ENCODE data around the gene SEMA5A. TPM values are rescaled to one million over a fixed set of nuclear protein-coding genes. Genes with fewer than 3 reads are reported as not detected.

The SEMA5A gene
- total and polyA plus RNA-seq, 2 donors (not counting 1 experiment from before 2014, with no cell fraction given): not detected

GRCh38 chr5:9104571-9105339 lies 441.1 kb downstream of the SEMA5A start:
- H3K4me1 Mint-ChIP-seq: no peaks in the 10 kb centered on the region
- H3K9ac ChIP-seq (ENCODE audit: low read length): no peak overlapping the region
- no peaks in the 10 kb centered on the region for H3K79me2 ChIP-seq (ENCODE audit: control insufficient read depth, insufficient read depth, low read length)
- no peak overlapping the region for H3K27ac ChIP-seq (ENCODE audit: low read length in 2 of 2)
- H3K9me3 ChIP-seq (ENCODE audit: control extremely low read depth in 1 of 3, control insufficient read depth in 2 of 3, insufficient read depth in 1 of 3, low read length in 2 of 3): peaks cover 0 to 3% (median 0%) of the 10 kb centered on the region in 3 donors
- H3K4me2 ChIP-seq (replicated peaks; ENCODE audit: low read depth, low read length, poor library complexity, severe bottlenecking): no peak overlapping the region
- no peaks in the 10 kb centered on the region for H3K27me3 Mint-ChIP-seq
- no peak for DNase-seq
- WGBS (ENCODE audit: insufficient coverage): 67% methylated on average over 1 of the region's 3 CpGs
- TF ChIP-seq EZH2 (IDR thresholded peaks at IDR 0.05; ENCODE audit: borderline replicate concordance, insufficient read depth, low read depth, low read length, poor library complexity, severe bottlenecking) (no peak), CTCF (IDR thresholded peaks at IDR 0.05) (no peak)
- intact Hi-C loops (cut with micrococcal nuclease): no loop called here
- H4K20me1 ChIP-seq (ENCODE audit: control insufficient read depth, insufficient read depth, low read length, poor library complexity, severe bottlenecking): no peaks in the 10 kb centered on the region
- POLR2A ChIA-PET: no interaction called here
- no peaks in the 10 kb centered on the region for H3K27me3 ChIP-seq (replicated peaks in 1 of 4; ENCODE audit: control extremely low read depth in 1 of 4, control insufficient read depth in 3 of 4, insufficient read depth in 4 of 4, low read length in 3 of 4)
- CTCF ChIA-PET: no interaction called here
- H3K4me1 ChIP-seq (ENCODE audit: control insufficient read depth in 2 of 2, insufficient read depth in 2 of 2, low read length in 2 of 2): no peaks in the 10 kb centered on the region
- no peak overlapping the region for H3K27ac Mint-ChIP-seq
- no peaks in the 10 kb centered on the region for H3K36me3 ChIP-seq (replicated peaks in 1 of 2; ENCODE audit: control extremely low read depth in 1 of 2, control insufficient read depth in 1 of 2, extremely low read depth in 1 of 2, insufficient read depth in 2 of 2, low read length in 1 of 2)
- no peaks in the 10 kb centered on the region for H3K9me3 Mint-ChIP-seq (ENCODE audit: insufficient read depth)
- no peak for ATAC-seq (ENCODE audit: low read depth)
- H3K4me3 ChIP-seq (ENCODE audit: control extremely low read depth in 1 of 5, extremely low read depth in 1 of 5, insufficient read depth in 1 of 5, low read depth in 2 of 5, low read length in 4 of 5): no peak overlapping the region
- no peak overlapping the region for H3K4me3 Mint-ChIP-seq
- no peak overlapping the region for H2AFZ ChIP-seq (ENCODE audit: insufficient read depth, low read depth, low read length, poor library complexity, severe bottlenecking)

- no peak overlapping the region for H3K27ac Mint-ChIP-seq
- ChIA-PET CTCF (no interaction called here), POLR2A (no interaction called here)
- Histone ChIP-seq H3K9me3 (ENCODE audit: control extremely low read depth in 1 of 3, control insufficient read depth in 2 of 3, insufficient read depth in 1 of 3, low read length in 2 of 3) (peaks cover 0 to 3% (median 0%) of the 10 kb centered on the region in 3 donors), H3K9ac (ENCODE audit: low read length) (no peak overlapping the region), H3K4me3 (ENCODE audit: control extremely low read depth in 1 of 5, extremely low read depth in 1 of 5, insufficient read depth in 1 of 5, low read depth in 2 of 5, low read length in 4 of 5) (no peak overlapping the region), H3K27ac (ENCODE audit: low read length in 2 of 2) (no peak overlapping the region), H2AFZ (ENCODE audit: insufficient read depth, low read depth, low read length, poor library complexity, severe bottlenecking) (no peak overlapping the region), H3K79me2 (ENCODE audit: control insufficient read depth, insufficient read depth, low read length) (no peaks in the 10 kb centered on the region), H3K4me1 (ENCODE audit: control insufficient read depth in 2 of 2, insufficient read depth in 2 of 2, low read length in 2 of 2) (no peaks in the 10 kb centered on the region), H3K27me3 (replicated peaks in 1 of 4; ENCODE audit: control extremely low read depth in 1 of 4, control insufficient read depth in 3 of 4, insufficient read depth in 4 of 4, low read length in 3 of 4) (no peaks in the 10 kb centered on the region), H3K36me3 (replicated peaks in 1 of 2; ENCODE audit: control extremely low read depth in 1 of 2, control insufficient read depth in 1 of 2, extremely low read depth in 1 of 2, insufficient read depth in 2 of 2, low read length in 1 of 2) (no peaks in the 10 kb centered on the region), H4K20me1 (ENCODE audit: control insufficient read depth, insufficient read depth, low read length, poor library complexity, severe bottlenecking) (no peaks in the 10 kb centered on the region), H3K4me2 (replicated peaks; ENCODE audit: low read depth, low read length, poor library complexity, severe bottlenecking) (no peak overlapping the region)
- no peaks in the 10 kb centered on the region for H3K27me3 Mint-ChIP-seq
- TF ChIP-seq EZH2 (IDR thresholded peaks at IDR 0.05; ENCODE audit: borderline replicate concordance, insufficient read depth, low read depth, low read length, poor library complexity, severe bottlenecking) (no peak), CTCF (IDR thresholded peaks at IDR 0.05) (no peak)
- H3K4me3 Mint-ChIP-seq: no peak overlapping the region
- ATAC-seq (ENCODE audit: low read depth) (no peak), DNase-seq (no peak)
- H3K4me1 Mint-ChIP-seq: no peaks in the 10 kb centered on the region
- intact Hi-C loops (cut with micrococcal nuclease): no loop called here
- no CpG with 5 or more reads among the region's 4 CpGs for WGBS (ENCODE audit: insufficient coverage)
- no peaks in the 10 kb centered on the region for H3K9me3 Mint-ChIP-seq (ENCODE audit: insufficient read depth)
Observed at GRCh38 chr5:9103290-9103689, 442.6 kb downstream of the SEMA5A start.

Data from B cell (primary cell).